HG02642 (cell line): ENCODE data around the gene MAGI2.
"Not testable (repeated sequence)": the region's sequence is repeated elsewhere in the genome, so short reads cannot be mapped to it uniquely, and the experiment has no call there.

Experiments used
- ATAC-seq: cut with Tn5 transposase; IDR thresholded peaks from one replicate; pipeline ENCODE4 v1.9.1; 2021; ENCODE audit warnings: mild to moderate bottlenecking; ENCODE audit not compliant: unreplicated experiment, poor library complexity

MAGI2 gene

GRCh38 chr7:78616539-78616938 is 836.9 kb downstream of the MAGI2 start:
- ATAC-seq: no peak

GRCh38 chr7:78609281-78609680 is 844.2 kb downstream of the MAGI2 start:
- ATAC-seq: no peak

GRCh38 chr7:78607099-78607498 is 846.4 kb downstream of the MAGI2 start:
- no peak for ATAC-seq

GRCh38 chr7:78605119-78605518 is 848.3 kb downstream of the MAGI2 start:
- no peak for ATAC-seq

- no peak for ATAC-seq
Measured at GRCh38 chr7:78601728-78602127, 851.7 kb downstream of the MAGI2 start.

GRCh38 chr7:78594156-78594555 is 859.3 kb downstream of the MAGI2 start:
- ATAC-seq: no peak

- no peak for ATAC-seq
Measured at GRCh38 chr7:78588393-78588792, 865.1 kb downstream of the MAGI2 start.

GRCh38 chr7:78587443-78588044 is 865.9 kb downstream of the MAGI2 start:
- no peak for ATAC-seq

- ATAC-seq: no peak
Measured at GRCh38 chr7:78585980-78586379, 867.5 kb downstream of the MAGI2 start.

- no peak for ATAC-seq
Measured at GRCh38 chr7:78578686-78579085, 874.8 kb downstream of the MAGI2 start.

- ATAC-seq: not testable (repeated sequence)
Measured at GRCh38 chr7:78577174-78577952, 876.1 kb downstream of the MAGI2 start.

- ATAC-seq: no peak
Measured at GRCh38 chr7:78576236-78576635, 877.2 kb downstream of the MAGI2 start.

GRCh38 chr7:78571292-78571691 is 882.2 kb downstream of the MAGI2 start:
- ATAC-seq: no peak

GRCh38 chr7:78568690-78569089 is 884.8 kb downstream of the MAGI2 start:
- no peak for ATAC-seq

GRCh38 chr7:78567836-78568235 is 885.6 kb downstream of the MAGI2 start:
- no peak for ATAC-seq

- ATAC-seq: no peak
Measured at GRCh38 chr7:78565784-78566183, 887.7 kb downstream of the MAGI2 start.

- no peak for ATAC-seq
Measured at GRCh38 chr7:78563191-78563590, 890.3 kb downstream of the MAGI2 start.

GRCh38 chr7:78562191-78562590 is 891.3 kb downstream of the MAGI2 start:
- ATAC-seq: no peak

GRCh38 chr7:78558566-78558965 is 894.9 kb downstream of the MAGI2 start:
- ATAC-seq: no peak

- ATAC-seq: no peak
Measured at GRCh38 chr7:78543976-78544375, 909.5 kb downstream of the MAGI2 start.

- ATAC-seq: no peak
Measured at GRCh38 chr7:78542981-78543380, 910.5 kb downstream of the MAGI2 start.

- no peak for ATAC-seq
Measured at GRCh38 chr7:78542541-78542940, 910.9 kb downstream of the MAGI2 start.
